Measurements from ENCODE around the gene ATP5PF. TPM values are rescaled to one million over a fixed set of nuclear protein-coding genes. Genes with fewer than 3 reads are reported as not detected.
"Not testable (repeated sequence)": the region's sequence is repeated elsewhere in the genome, so short reads cannot be mapped to it uniquely, and the experiment has no call there.

Gene ATP5PF
- total RNA-seq, 1 donor from 2014 or later, result 129 TPM

- intact Hi-C loops (cut with micrococcal nuclease), result loop anchor here (5.0 to 10.0 kb wide), 3 partner anchors 40 to 1113 kb away; partner anchors contain the start of gene ADAMTS1
Observed at GRCh38 chr21:25732091-25732760, 2.5 kb downstream of the ATP5PF start.

GRCh38 chr21:25722631-25723030 is 12.1 kb downstream of the ATP5PF start:
- intact Hi-C loops (cut with micrococcal nuclease), result no loop called here

- intact Hi-C loops (cut with micrococcal nuclease), result no loop called here
Observed at GRCh38 chr21:25721987-25722386, 12.7 kb downstream of the ATP5PF start.

- intact Hi-C loops (cut with micrococcal nuclease), result no loop called here
Observed at GRCh38 chr21:25717491-25718147, 17.1 kb downstream of the ATP5PF start.

GRCh38 chr21:25714066-25714465 is 20.6 kb downstream of the ATP5PF start:
- intact Hi-C loops (cut with micrococcal nuclease), result not testable (repeated sequence)

GRCh38 chr21:25710550-25710949 is 24.2 kb downstream of the ATP5PF start:
- intact Hi-C loops (cut with micrococcal nuclease), result no loop called here

- intact Hi-C loops (cut with micrococcal nuclease), result no loop called here
Observed at GRCh38 chr21:25709684-25710265, 24.9 kb downstream of the ATP5PF start.

GRCh38 chr21:25708467-25709065 is 26.1 kb downstream of the ATP5PF start:
- intact Hi-C loops (cut with micrococcal nuclease), result loop anchor here (1.0 kb wide), 2 partner anchors 100 to 287 kb away; no protein-coding TSS in a partner anchor

GRCh38 chr21:25701529-25701928 is 33.2 kb downstream of the ATP5PF start:
- intact Hi-C loops (cut with micrococcal nuclease), result no loop called here

GRCh38 chr21:25700741-25701140 is 34.0 kb downstream of the ATP5PF start:
- intact Hi-C loops (cut with micrococcal nuclease), result no loop called here

GRCh38 chr21:25695461-25695860 is 39.2 kb downstream of the ATP5PF start:
- intact Hi-C loops (cut with micrococcal nuclease), result not testable (repeated sequence)

GRCh38 chr21:25691976-25692375 is 42.7 kb downstream of the ATP5PF start:
- intact Hi-C loops (cut with micrococcal nuclease), result no loop called here

GRCh38 chr21:25689226-25689625 is 45.5 kb downstream of the ATP5PF start:
- intact Hi-C loops (cut with micrococcal nuclease), result no loop called here

- intact Hi-C loops (cut with micrococcal nuclease), result no loop called here
Observed at GRCh38 chr21:25688275-25689155, 46.2 kb downstream of the ATP5PF start.

GRCh38 chr21:25687787-25688186 is 46.9 kb downstream of the ATP5PF start:
- intact Hi-C loops (cut with micrococcal nuclease), result no loop called here

GRCh38 chr21:25682382-25682781 is 52.3 kb downstream of the ATP5PF start:
- intact Hi-C loops (cut with micrococcal nuclease), result no loop called here

- intact Hi-C loops (cut with micrococcal nuclease), result no loop called here
Observed at GRCh38 chr21:25676451-25676850, 58.3 kb downstream of the ATP5PF start.
